HG02678 (cell line): ENCODE results near the gene ANTXRL.
"Not testable (repeated sequence)": the region's sequence is repeated elsewhere in the genome, so short reads cannot be mapped to it uniquely, and the experiment has no call there.

Source experiments
- ATAC-seq: cut with Tn5 transposase; IDR thresholded peaks from one replicate; pipeline ENCODE4 v1.9.1; 2021; ENCODE audit warnings: mild to moderate bottlenecking, moderate library complexity; ENCODE audit not compliant: unreplicated experiment

Gene ANTXRL

DNA sequence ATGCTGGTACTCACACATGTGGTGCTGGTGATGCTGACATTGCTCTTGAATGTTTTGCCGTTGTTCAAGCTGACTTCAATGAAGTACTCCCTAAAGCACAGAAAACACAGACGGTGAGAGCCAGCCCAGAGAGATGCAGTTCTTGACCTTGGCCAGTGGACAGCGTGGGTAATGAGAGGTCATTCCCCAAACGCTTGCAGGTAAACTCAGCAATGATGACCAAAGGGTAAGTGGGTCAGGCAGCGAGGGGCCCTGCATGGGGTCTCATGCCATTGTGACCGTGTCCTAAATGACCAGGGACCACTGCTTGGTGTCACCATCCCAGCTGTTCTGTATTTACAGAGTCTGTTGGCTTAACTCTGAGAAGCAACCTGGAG lies 32.8 kb upstream of the ANTXRL start:
- no peak for ATAC-seq

DNA sequence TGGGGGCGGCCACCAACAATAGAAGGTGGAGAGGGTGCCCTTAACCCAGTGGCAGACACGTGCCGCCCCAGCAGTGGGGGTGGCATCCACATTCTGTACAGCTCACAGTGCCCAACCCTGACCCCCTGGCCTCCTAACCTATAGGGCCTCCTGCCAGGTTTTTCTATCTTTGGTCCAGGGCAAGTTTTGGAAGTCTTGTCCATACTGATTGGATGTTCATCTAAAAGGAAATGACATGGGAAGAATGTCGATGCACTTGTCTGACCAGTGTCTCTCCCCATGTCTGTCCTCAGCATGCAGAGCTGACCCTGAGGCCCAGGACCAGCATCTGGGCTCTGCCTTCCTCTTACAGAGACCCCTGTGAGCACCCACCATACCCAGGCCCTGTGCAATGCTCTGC lies 32.3 kb upstream of the ANTXRL start:
- no peak for ATAC-seq

DNA sequence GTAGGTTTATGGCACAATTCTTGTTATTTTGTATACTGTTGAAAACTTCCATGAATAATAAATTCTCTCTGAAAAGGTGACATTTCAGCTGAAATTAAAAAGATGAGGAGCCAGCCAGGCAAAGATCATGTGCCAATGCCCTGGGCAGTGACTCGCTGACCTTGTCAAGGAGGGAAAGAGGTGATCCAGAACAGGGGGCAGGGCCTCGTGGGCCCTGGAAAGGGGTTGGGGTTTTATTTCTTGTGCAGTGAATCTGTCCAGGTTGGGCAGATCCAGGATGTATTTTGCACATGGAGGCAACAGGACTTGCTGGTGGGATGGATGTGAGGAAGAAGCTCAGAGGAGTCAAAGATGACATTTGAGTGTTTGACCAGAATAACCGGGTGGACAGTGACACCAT lies 31.6 kb upstream of the ANTXRL start:
- ATAC-seq = not testable (repeated sequence)

DNA sequence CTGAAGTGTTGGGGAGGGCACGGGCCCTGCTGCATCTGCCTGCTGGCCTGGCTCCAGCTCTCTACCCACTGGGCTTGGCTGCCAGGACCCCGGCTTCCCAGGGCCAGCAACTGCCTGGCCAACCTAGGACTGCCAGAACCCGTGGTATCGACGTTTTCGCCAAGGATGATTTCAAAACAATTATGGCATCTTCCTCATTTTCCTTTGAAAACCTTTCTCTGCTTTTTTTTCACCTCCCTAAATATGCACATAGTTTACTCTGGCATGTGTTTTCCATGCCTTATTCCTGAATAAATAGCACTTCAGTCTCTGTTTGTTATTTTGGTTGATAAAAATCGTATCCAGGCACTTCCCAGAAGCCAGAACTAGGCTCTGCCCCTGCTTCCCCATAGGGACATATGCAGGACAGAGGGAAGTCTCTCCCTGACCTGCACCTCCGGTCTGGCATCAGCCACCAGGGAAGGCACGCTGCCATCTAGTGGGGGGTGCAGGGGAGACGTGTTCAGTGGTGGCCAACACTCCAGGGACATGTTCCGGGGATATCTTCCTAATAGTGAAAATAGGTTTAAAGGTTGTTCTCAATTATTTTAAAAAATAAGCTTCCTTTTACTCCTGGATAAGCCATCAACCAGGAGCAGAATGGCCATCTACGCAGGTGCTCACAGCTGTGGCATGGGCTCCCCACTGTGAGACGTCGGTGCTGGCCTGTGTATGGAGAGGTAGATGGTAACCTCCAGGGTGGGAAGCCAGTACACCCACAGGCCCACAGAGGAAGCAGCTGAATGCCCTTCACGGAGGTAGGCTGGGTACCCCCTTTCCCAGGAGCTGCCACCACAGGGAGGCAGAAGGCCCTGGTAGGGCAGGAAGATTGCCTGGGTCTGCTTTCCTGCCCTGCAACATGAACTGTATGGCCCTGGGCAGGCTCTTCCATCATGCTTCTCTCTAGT lies 30.7 kb upstream of the ANTXRL start:
- ATAC-seq = no peak

DNA sequence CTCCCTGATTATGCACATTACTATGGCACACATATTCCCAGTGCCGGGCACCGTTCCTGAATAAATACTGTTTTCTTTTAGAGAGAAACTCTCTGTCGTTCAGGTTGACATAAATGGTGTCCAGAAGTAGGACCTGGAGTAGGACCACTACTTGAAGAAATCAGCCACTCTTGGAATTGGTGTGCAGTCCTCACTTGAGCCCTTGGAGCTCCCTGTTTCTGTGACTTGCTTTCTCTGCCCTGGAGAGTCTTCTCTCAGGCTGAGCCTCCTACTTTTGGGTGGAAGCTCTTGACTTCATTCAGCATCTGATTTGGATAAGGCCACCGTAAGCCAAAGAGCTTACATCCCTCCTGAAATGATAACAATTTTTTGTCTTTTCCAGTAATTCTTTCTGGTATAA lies 29.7 kb upstream of the ANTXRL start:
- ATAC-seq = no peak

DNA sequence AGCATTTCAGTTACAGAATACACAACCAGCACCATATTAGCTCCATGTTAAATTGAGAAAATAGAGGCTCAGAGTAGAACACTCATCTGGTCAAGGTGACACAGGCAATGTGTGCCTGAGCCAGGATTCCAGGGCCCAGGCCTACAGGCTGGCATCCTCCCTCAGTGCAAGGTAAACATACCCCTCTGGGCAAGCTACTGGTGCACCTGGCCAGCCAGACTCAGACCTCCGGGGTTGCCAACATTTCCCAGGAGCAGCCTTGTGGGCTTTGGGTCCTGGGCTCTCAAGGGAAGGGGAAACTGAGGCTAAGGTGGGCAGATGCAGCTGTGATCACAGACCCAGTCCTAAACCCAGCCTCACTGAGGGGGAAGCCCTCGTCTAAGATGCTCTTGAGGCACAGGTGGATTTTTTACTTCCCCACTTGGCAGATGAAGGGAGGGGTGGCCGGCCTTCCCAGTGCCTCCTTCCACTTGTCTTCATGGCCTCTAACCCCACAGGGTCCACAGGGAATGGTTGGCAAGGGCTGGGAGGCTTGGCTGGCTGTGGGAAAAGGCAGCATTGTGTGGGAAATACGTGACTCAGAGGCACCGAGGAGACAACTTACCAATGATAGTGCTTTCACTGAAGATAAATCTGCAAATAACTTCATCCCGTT lies 23.8 kb upstream of the ANTXRL start:
- ATAC-seq = not testable (repeated sequence)

DNA sequence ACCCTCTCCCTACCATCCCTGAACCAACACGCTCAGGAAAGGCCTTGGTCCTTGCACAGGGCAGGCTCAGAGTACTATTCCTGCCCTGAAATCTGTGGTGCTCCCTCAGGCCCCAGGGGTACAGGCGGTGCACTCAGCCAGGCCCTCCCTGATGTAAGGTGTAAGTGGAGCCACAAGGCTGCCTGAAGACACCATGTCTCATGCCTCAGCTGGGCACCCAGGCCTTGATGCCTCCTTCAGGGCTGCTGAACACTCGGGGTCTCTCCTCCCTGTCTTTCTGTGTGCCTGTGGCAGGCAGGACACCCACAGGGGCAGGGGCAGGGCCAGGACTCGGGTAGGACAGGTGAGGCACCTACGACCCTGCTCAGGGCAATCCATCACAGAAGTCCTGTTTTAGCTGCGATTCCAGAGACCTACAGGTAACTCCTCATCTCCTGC lies 22.9 kb upstream of the ANTXRL start:
- ATAC-seq = no peak

DNA sequence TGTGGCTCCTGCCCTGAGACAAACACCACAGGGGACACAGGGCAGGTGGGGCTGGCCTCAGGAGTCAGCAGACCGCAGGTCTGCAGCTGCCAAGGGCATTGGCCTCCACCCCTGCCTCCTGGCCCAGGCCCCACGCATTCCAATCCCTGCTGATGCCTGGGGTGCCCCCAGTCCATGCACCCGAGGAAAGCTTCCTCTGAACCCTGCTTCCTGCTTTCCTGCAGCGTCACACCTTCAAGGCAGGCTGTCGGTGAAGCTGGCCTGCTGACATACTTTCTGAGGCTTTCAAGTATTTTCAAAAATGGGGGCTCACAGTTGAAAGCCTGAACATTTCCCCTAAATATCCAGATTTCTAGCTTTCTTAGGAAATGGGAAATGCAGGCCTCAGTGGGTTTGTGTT lies 22.5 kb upstream of the ANTXRL start:
- ATAC-seq = no peak

DNA sequence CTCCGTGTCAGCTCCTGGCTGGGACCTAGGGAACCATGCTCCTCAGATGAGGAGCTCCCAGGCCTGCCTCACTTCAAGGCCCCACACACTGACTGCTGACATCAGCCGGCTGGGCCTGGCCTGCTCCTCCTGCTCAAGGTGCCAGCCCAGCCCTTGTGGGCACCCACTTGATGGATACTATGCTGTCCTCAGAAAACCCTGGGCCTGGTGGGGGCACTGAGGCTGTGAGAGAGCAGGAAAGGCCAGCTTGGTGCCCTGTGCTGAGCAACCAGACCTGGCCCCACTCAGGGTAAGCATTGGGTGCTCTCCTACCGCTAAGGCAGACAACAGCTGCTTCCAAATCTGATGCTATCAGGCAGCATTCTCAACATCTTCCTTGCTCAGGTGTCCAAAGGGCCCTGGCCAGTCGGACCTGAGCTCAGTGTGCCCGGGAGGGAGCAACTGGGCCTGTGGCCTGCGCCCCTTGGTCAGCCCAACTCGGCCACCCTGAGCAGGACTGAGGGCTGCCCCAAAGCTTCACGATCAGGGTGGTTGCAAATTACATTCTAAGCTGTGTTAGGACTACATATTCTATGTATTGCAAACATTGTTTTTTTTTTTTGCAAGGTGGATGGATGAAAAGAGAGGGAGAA lies 21.9 kb upstream of the ANTXRL start:
- ATAC-seq = no peak

DNA sequence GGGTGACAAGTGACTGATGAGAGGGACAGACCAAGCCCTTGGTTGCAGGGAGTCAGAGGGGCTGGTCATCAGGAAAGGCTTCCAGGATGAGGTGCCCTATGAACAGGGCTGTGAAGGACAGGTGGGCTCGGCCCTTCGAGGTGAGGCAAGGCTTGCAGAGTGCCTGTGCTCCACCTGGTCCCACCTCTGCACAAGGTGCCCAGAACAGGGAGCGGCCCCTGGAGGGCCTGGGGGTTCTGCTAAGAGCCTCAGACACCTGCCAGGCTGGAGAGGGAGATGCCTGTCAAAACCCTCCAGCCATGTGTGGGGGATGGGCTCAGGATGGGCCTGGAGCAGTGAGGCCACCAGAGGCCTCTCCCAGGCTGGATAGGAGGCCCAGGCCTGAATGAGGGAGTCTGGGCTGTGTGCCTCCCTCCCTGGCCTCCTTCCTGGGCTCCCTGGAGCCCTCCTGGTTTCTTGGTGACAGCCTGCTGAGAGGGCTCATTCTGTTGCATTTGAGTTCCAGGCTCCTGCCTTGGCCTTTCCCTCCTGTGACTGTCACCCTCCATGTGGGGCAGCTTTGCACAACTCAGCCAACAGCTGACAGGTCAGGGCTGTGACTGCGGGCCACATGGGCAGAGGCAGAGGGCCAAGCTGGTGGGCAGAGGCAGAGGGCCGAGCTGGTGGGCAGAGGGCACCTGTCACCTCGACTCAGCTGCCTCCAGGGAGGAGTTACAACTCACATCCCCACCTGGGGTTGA lies 21.1 kb upstream of the ANTXRL start:
- not testable (repeated sequence) for ATAC-seq

DNA sequence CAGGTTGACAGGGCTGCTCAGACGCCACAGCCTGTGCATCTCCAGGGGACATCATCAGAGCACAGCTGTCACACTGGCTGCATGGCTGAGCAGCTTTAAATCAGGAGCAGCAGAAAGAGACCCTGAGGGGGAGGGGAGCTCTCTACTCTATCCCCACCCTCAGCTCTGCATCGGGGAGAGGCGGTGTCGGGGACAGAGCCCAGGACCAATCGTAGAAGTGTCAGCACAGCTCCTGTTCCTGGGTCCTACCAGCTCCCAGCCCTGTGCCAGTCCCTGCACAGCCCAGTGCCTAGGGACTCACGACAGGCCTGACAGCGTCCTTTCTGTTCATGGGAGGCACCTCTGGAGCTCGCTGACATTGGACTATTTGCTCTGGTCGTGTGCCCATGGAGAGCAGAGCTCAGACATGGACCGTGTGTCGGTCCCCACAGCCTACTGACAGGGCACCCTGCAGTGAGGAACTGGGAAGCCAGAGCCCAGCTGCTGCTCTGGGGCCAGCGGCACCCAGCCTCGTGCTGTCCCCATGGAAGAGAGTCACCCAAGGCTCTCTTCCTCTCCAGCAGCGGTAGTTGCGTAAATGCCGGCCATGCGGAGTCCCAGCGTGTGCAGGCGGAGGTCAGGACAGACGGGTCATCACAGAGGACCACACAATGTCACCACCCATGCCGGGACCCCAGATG lies 20.4 kb upstream of the ANTXRL start:
- no peak for ATAC-seq

DNA sequence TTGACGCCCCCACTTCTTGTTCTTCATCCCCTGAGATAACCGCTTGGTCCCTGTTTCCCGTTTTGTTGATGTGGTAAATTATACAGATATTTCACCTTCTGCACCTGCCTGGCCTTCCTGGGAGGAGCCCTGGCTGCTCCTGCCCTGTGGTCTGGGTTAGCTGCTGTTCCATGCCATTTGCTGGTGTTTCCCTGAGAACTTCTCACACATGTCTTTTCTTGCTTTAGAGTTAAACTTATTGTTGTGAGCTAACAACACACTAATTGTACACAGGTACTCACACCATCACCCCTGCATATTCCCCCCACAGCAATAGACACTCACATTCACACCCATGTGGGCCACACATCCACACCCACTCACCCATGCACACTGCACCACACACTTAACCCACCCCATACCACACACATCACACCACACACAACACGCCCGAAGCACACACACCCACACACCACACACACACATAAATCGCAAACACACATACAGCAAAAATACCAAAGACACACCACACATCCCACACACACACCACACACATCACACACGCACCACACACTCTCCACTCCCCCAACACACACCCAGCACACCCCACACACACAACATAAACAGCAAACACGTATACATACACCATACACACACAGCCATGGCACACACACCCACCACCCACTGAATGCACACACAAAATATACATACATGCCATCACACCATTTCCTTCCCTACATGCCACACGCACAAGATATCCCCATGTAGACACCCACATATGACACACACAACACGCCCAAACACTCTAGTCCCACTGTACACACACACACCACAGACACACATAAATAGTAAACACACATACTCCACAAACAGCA lies 19.4 kb upstream of the ANTXRL start:
- no peak for ATAC-seq

DNA sequence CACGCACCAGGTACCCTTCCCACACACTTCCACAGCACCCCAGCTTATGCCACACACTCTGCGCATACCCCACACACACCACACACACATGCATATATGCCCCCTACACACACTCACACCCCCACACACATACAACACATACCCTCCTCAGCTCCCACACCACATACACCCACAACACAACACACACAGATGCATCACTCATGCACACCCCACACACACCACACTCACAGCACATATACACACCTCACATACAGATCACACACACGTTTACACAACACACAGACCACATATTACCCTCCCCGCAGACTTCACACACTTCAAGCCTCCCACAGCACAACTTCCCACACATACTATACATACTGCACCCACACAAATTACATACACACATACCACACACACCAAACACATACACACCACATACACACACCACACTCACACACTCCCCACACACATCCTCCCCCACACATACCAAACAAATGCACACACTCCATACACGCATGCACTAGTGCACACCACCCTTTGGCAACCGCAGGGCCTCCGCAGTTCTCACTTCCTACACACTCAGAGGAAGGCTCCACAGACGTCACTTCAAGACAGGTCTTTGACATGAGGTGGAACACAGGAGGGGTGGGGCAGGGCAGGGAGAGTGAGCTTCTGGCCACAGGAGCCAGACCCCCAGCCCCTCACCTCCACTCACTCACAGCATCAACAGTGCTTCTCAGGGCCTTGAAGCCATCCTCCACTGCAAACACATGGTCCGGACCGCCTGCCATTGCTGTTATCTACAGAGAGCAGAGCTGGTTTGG lies 18.5 kb upstream of the ANTXRL start:
- ATAC-seq = no peak

DNA sequence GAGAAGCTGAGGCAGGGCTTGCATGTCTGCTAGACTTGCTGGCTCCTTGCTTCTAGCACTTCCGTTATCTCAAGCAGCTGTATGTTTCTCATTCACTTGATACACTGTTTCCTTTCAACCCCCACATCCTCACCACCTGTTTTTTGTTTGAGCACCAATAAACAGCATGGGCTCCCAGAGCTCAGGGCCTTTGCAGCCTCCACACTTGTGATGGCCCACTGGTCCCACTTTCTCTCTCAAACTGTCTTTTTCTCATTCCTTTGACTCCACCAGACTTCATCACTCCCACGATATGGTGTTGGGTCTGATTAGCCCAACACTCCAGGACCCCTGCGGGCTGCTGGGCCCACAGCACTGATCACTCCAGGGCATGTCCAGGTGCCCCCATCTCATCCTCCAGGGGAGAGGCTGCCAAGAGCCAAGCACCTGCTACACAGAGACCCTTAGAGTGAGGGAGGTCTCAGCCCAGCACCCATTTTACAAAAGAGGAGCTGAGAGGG lies 17.2 kb upstream of the ANTXRL start:
- not testable (repeated sequence) for ATAC-seq

DNA sequence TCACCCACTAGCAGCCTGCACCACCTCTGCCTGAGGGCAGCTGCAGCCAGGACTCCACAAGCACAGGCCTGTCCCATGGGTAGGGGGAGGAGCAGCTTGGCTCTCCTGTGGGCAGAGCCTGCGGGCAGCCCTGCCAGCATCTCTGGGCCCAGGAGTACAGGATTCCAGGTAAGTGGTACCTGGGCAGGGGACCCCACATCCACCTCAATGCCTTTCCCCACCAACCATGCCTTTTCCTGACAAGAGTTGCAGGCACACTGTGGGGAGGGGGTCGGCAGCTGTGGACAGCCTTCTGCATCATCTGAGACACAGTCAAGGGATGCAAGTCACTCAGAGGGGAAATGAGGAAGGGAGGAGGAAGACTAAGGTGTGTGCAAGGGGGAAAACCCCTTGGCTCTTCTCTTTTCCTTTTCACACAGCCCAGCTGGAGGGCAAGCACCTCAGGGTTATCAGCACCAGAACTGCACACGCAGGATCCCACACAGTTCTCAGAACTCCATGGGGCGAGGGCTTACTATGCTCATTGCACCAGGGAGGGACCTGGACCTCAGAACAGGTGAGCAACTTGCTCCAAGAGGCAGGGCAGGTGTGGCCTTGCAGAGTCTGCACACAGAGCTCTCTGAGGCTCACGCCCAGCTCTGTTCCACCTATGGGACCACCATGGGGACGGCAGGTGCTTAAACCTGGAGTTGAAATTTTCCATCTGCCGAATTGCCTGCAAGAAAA lies 16.5 kb upstream of the ANTXRL start:
- no peak for ATAC-seq

DNA sequence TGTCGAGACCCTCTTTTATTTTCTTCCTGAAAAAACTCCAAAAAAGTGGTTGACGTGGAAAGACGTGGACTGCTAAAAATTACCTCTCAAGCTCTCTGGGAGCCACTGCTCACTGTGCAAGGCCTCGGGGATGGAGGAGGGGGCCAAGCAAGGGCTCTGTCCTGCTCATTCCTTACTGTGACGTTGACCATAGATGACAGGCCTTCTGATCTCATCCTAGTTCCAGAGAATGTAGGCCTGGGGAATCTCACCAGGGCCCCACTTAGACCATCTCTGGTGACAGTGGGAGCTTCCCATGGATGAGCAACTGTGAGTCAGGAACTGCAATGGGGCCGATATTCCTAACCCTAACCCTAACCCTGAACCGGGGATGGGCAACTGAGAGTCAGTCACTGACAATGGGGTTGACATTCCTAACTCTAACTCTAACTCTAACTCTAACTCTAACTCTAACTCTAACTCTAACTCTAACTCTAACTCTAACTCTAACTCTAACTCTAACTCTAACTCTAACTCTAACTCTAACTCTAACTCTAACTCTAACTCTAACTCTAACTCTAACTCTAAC lies 15.8 kb upstream of the ANTXRL start:
- not testable (repeated sequence) for ATAC-seq

DNA sequence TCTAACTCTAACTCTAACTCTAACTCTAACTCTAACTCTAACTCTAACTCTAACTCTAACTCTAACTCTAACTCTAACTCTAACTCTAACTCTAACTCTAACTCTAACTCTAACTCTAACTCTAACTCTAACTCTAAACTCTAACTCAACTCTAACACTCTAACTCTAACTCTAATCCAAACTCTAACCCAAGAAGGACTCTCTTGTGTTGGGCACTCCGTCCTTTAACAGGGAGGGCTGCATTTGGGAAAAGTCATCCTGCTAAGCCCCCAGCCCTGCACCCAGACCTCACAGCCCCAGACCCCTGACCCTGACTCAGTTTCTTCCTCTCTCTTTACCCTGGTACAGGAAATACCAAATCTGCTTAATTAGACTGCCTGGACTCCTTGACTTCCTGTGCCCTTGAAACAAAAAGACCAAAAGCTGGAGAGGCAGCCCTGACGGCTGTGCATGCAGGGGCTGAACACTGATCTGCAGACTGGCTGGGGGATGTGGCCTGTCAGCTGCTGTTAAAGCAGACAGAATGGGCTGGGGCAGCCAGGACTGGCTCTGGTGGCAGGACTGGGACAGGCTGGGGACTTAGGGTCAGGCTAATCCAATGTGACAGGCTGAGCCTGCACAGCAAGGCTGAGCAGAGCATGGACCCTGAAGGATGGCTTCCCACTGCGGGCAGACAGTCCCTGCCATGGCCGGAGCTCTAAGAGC lies 14.8 kb upstream of the ANTXRL start:
- not testable (repeated sequence) for ATAC-seq
